Adrenal gland (tissue), 12 donors: Measurements from ENCODE around the gene NEK7. TPM values are rescaled to one million over a fixed set of nuclear protein-coding genes. Genes with fewer than 3 reads are reported as not detected.

Experiments
- DNase-seq, 7 donors: peaks; one replicate each; pipeline ENCODE4 v3.0.0-alpha.2; 2019 to 2020
- H3K27ac ChIP-seq, 5 donors: fragments of 200-600 bp; sonication (generic) in 4 of 5; 1 replicate in 3 of 5; 2 replicates in 2 of 5; pipeline versions ENCODE4 v1.5.1 to v1.8.0; 2016 to 2020; ENCODE audit warnings: mild to moderate bottlenecking in 1 of 5
- H3K27me3 ChIP-seq: fragments of 200-600 bp; 2 replicates; pipeline ENCODE4 v1.8.0; 2021
- H3K36me3 ChIP-seq, 2 donors: fragments of 200-600 bp; replicated peaks in 1 of 2; 1 replicate in 1 of 2; 2 replicates in 1 of 2; pipeline versions ENCODE4 v1.5.1 to v1.8.0; 2018 to 2022
- H3K4me1 ChIP-seq, 2 donors: fragments of 200-600 bp; replicated peaks in 1 of 2; 1 replicate in 1 of 2; 2 replicates in 1 of 2; pipeline versions ENCODE4 v1.5.1 to v1.8.0; 2018 to 2021
- H3K4me3 ChIP-seq, 4 donors: fragments of 200-600 bp; sonication (generic) in 3 of 4; one replicate each; pipeline ENCODE4 v1.5.1; 2016 to 2018
- H3K9me3 ChIP-seq, 3 donors: fragments of 200-600 bp; sonication (generic) in 1 of 3; replicated peaks in 1 of 3; 1 replicate in 2 of 3; 2 replicates in 1 of 3; pipeline versions ENCODE4 v1.5.1 to v1.8.0; 2016 to 2021
- CTCF ChIP-seq, 6 experiments: fragments of 450-650 bp in 4 of 6; fragments of 200-600 bp in 2 of 6; sonication (generic) in 1 of 6; IDR thresholded peaks; 1 replicate in 5 of 6; 2 replicates in 1 of 6; pipeline versions ENCODE4 v1.5.1 to v1.8.0; 2016 to 2021; ENCODE audit warnings: antibody characterized with exemption in 6 of 6, mild to moderate bottlenecking in 2 of 6, moderate library complexity in 1 of 6
- POLR2A ChIP-seq, 2 donors: fragments of 450-650 bp; IDR thresholded peaks; one replicate each; pipeline ENCODE4 v1.6.1; 2017; ENCODE audit warnings: antibody characterized with exemption in 2 of 2, mild to moderate bottlenecking in 2 of 2, moderate library complexity in 1 of 2
- WGBS, 4 donors: extraction: QIAGEN DNeasy Blood & Tissue Kit in 2 of 4; methylation state at CpG; one replicate each; pipeline versions ENCODE4 v1.1.5 to v1.1.7; 2013 to 2017; 5-methylcytosine and 5-hydroxymethylcytosine counted together
- intact Hi-C, 2 donors: fragments of 100-400 bp; cut with DNase I; formaldehyde crosslinking; loops; one replicate each; pipeline versions ENCODE4 v1.14.1 to v1.15.0; 2022 to 2023
- polyA plus RNA-seq, 3 donors: library from polyadenylated mRNA; stranded (reverse); fragments of 200-250 nt in 2 of 3; fragments of 350-450 nt in 1 of 3; fragmentation: Illumina TruSeq in 1 of 3; extraction: RNeasy Lipid Tissue Mini Kit (QIAGEN cat#74804) in 1 of 3; gene quantifications; one replicate each; pipeline ENCODE4 v1.2.3, GENCODE V29; 2013 to 2014
- total RNA-seq, 9 donors: library from RNA; depleted of rRNA in 4 of 9; stranded (reverse); fragments of >200 nt in 4 of 9; fragments of 120-200 nt in 1 of 9; fragmentation: NEBNext Ultra II Directional in 1 of 9; extraction: Animal tissue kit (Norgen Biotek cat#: 25700) in 1 of 9; gene quantifications; one replicate each; pipeline versions ENCODE4 v1.1.0 to v1.2.4, GENCODE V29; 2013 to 2023
- donor health status: healthy with polysubstance abuse.
- donor health status: Bipolar disorder and iron deficiency.
- donor health status: DM: yes; HTN: yes; CAD: no.
- donor health status: DM: no; HTN: no; CAD: no.
- donor health status: DM: no; HTN: no; CAD: no.
- donor health status: DM: yes; HTN: yes; CAD: no.

The NEK7 gene
- total and polyA plus RNA-seq, 12 donors: 34.0 to 270 (median 148) TPM

- no peaks in the 10 kb centered on the region for H3K9me3 ChIP-seq
- intact Hi-C loops: no loop called here
- peaks cover 0 to 64% of the 10 kb centered on the region in 2 donors for H3K4me1 ChIP-seq
- no peaks in the 10 kb centered on the region for H3K36me3 ChIP-seq
- no peak for DNase-seq
- no peaks in the 10 kb centered on the region for H3K27me3 ChIP-seq
- no peak overlapping the region for H3K4me3 ChIP-seq
- H3K27ac ChIP-seq: no peak overlapping the region
- WGBS, 4 donors: 74 to 86% (median 81%) methylated on average over 10 of the region's 10 CpGs
- TF ChIP-seq CTCF (IDR thresholded peaks at IDR 0.05): no peak
- TF ChIP-seq POLR2A (IDR thresholded peaks at IDR 0.05): no peak
These were observed 45.4 kb downstream of the NEK7 start for GRCh38 chr1:198201956-198202784.

- no peak for TF ChIP-seq CTCF (IDR thresholded peaks at IDR 0.05)
- no peak for TF ChIP-seq POLR2A (IDR thresholded peaks at IDR 0.05)
- peaks cover 0 to 70% of the 10 kb centered on the region in 2 donors for H3K4me1 ChIP-seq
- DNase-seq: no peak
- intact Hi-C loops: no loop called here
- no peak overlapping the region for H3K4me3 ChIP-seq
- H3K9me3 ChIP-seq: no peaks in the 10 kb centered on the region
- no peaks in the 10 kb centered on the region for H3K36me3 ChIP-seq
- 72 to 87% (median 85%) methylated on average over 1 of the region's 1 CpG for WGBS, 4 donors
- no peak overlapping the region for H3K27ac ChIP-seq
- no peaks in the 10 kb centered on the region for H3K27me3 ChIP-seq
These were observed 46.6 kb downstream of the NEK7 start for GRCh38 chr1:198203434-198203833.

GRCh38 chr1:198205016-198205684 is 48.4 kb downstream of the NEK7 start:
- Histone ChIP-seq H3K4me1 (peaks cover 0 to 59% of the 10 kb centered on the region in 2 donors), H3K36me3 (no peaks in the 10 kb centered on the region), H3K4me3 (no peak overlapping the region), H3K27ac (peak overlapping the region in 2 of 5 donors; percentile 20 to 27), H3K27me3 (no peaks in the 10 kb centered on the region), H3K9me3 (no peaks in the 10 kb centered on the region)
- WGBS, 4 donors: 58 to 71% (median 65%) methylated on average over 5 of the region's 5 CpGs
- no peak for DNase-seq
- intact Hi-C loops: no loop called here
- TF ChIP-seq POLR2A (IDR thresholded peaks at IDR 0.05) (no peak), CTCF (IDR thresholded peaks at IDR 0.05) (no peak)

GRCh38 chr1:198206292-198206691 is 49.5 kb downstream of the NEK7 start:
- Histone ChIP-seq H3K4me3 (no peak overlapping the region), H3K27ac (no peak overlapping the region), H3K36me3 (no peaks in the 10 kb centered on the region), H3K9me3 (no peaks in the 10 kb centered on the region), H3K27me3 (no peaks in the 10 kb centered on the region), H3K4me1 (peaks cover 0 to 50% of the 10 kb centered on the region in 2 donors)
- WGBS, 4 donors: 43 to 50% (median 44%) methylated on average over 3 of the region's 3 CpGs
- intact Hi-C loops: no loop called here
- peak in 2 of 6 experiments; percentile 17 to 29 for TF ChIP-seq CTCF (IDR thresholded peaks at IDR 0.05)
- no peak for TF ChIP-seq POLR2A (IDR thresholded peaks at IDR 0.05)
- no peak for DNase-seq
